HG02678 (cell line): ENCODE data around the gene B4GALNT3.

Experiments used
- ATAC-seq: cut with Tn5 transposase; IDR thresholded peaks from one replicate; pipeline ENCODE4 v1.9.1; 2021; ENCODE audit warnings: mild to moderate bottlenecking, moderate library complexity; ENCODE audit not compliant: unreplicated experiment

The B4GALNT3 gene

GRCh38 chr12:590206-590750 is 130.5 kb downstream of the B4GALNT3 start:
- no peak for ATAC-seq

- no peak for ATAC-seq
Observed at GRCh38 chr12:591167-592023, 131.7 kb downstream of the B4GALNT3 start.

GRCh38 chr12:592024-592505 is 132.3 kb downstream of the B4GALNT3 start:
- no peak for ATAC-seq

GRCh38 chr12:593396-594270 is 133.9 kb downstream of the B4GALNT3 start:
- ATAC-seq, result no peak

GRCh38 chr12:597926-598568 is 138.3 kb downstream of the B4GALNT3 start:
- ATAC-seq, result no peak

GRCh38 chr12:599756-600155 is 140.0 kb downstream of the B4GALNT3 start:
- ATAC-seq, result no peak

GRCh38 chr12:601976-602699 is 142.4 kb downstream of the B4GALNT3 start:
- ATAC-seq, result no peak

GRCh38 chr12:602700-603068 is 142.9 kb downstream of the B4GALNT3 start:
- no peak for ATAC-seq

GRCh38 chr12:604956-605355 is 145.2 kb downstream of the B4GALNT3 start:
- no peak for ATAC-seq

- no peak for ATAC-seq
Observed at GRCh38 chr12:607541-608001, 147.8 kb downstream of the B4GALNT3 start.

GRCh38 chr12:608413-608812 is 148.7 kb downstream of the B4GALNT3 start:
- no peak for ATAC-seq

- ATAC-seq, result no peak
Observed at GRCh38 chr12:608921-609320, 149.2 kb downstream of the B4GALNT3 start.

GRCh38 chr12:611721-612120 is 152.0 kb downstream of the B4GALNT3 start:
- ATAC-seq, result no peak

GRCh38 chr12:612293-612692 is 152.6 kb downstream of the B4GALNT3 start:
- ATAC-seq, result no peak

GRCh38 chr12:612886-613285 is 153.1 kb downstream of the B4GALNT3 start:
- no peak for ATAC-seq
